ENCODE data around the gene NADSYN1.

NADSYN1 gene

DNA sequence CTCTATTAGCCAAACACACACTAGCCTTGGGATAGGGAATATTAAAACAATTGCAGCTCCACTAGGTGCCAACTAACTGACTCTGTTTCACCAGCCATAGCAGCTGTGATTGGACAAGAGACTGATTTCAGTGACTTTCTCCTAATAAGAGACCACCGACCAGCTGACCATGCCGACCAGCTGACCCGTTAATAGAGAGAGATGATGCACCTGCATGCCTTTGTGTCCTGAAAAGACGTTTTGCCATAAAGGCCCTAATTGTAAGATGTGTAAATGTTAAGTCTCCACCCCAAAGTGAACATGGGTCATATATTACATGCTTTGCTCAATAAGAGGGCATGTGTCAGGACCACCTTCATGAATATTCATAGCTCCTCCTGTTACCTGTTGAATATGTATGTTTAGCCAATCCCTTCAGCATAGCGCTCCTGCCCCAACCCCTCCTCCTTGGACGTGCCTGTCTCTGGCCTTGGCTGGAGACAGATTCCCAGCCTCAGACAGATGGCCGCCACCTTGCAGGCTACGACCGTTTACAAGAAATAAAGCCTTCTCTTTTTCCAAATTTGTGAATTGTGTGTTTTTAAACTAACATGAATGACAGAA, 1.3 kb upstream of the NADSYN1 start:
- DNase-seq (ENCODE audit: low read depth, low spot score) = no peak

DNA sequence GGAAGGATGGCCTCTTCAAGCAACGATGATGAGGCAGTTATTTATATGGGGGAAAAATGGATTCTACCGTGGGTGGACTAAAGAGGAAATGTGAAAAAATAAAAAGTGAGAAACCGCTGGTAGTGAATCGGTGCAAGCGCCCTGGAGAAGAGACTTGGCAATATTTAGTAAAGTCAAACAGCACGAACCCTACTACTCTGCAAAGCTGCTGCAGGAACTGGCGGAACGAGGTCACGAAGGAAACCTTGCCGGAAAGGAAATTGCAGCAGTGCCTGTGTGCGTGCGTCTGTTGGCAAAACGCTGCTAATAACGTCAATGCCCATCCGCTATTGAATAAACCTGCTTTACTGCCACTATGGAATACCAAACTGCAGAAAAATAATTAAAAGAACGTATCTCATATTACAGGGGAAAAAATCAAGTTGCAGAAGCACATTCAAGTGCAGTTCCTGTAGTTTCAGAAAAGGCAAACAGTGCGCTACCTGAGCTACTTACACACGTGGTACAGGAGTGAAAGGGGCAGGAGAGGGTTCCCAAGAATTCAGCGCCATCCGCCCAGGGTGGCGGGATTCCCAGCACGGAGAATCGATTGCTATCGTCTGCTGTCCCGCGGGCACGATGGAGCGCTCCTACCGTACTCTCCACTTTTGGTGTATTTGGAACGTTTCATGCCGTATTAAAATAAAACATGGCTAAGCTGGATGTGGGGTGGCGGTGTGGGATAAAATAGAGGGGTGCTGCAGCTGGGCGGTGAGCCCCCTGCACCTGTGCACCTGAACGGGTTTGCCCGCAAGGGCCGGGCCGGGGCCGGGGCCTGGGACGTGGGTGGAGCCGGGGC, 585 bp upstream of the NADSYN1 start:
- DNase-seq (ENCODE audit: low read depth, low spot score) = no peak

DNA sequence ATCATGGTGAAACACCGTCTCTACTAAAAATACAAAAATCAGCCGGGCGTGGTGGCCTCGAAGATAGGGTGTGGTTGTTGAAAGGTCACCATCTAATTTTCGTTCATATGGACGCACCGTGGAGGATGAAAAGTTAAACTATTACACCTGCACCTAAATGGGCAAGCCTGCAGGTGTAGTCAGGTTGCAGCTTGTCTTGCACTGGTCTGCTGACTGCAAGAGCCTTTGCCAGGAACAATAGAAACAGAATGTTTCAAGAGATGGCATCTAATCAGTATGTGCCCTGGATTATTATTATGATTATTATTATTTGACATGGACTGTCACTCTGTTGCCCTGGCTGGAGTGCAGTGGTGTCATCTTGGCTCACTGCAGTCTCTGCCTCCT, 908 bp downstream of the NADSYN1 start:
- DNase-seq (ENCODE audit: low read depth, low spot score) = no peak

DNA sequence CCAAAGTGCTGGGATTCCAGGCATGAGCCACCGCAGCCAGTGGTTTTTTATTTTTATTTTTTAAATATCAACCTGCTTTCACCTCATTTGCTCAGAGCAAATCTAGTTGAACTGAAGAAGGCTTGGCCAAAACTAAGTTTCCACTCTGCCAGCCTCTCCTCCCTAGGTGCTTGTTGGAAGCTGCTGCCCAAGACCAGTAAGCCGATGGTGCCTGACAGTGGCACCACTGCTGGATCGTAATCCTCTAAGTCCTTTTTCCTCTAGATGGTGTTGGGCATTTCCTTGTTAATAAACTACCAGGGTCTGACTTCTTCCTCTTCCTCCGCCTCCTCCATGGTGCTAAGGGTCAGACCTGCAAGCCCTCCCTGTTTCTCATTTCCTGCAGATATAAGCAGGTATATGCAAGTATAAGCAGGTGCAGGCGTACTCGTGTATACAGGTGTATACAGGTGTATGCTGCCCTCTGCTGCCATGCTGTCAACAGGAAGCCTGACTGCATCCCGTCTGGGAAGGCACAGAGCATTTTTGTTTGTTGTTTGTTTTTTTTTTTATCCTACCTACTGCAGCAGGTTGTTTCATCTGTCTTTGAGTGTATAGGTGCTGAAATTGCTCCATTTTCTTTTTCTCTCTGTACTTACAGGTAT, 1.6 kb downstream of the NADSYN1 start:
- no peak for DNase-seq (ENCODE audit: low read depth, low spot score)

DNA sequence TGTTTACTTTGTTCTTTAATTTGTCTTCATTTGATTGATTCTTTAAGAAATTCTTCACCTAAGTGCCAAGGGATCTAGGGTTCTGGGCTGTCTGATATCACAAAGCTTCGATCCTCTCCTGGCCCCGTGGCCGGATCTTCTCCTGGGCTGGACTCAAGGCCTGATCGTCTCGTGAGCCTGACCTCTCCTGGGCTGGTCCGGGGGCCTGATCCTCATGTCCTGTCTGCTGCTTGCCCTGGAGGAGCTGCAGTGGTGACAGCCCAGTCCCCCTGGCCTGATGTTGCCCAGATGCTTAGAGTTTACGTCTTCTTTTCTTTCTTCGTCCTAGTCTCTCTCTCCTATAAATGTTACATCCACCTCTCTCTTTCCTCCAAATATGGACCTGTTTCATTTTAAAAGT, 3.3 kb downstream of the NADSYN1 start:
- DNase-seq (ENCODE audit: low read depth, low spot score) = no peak

DNA sequence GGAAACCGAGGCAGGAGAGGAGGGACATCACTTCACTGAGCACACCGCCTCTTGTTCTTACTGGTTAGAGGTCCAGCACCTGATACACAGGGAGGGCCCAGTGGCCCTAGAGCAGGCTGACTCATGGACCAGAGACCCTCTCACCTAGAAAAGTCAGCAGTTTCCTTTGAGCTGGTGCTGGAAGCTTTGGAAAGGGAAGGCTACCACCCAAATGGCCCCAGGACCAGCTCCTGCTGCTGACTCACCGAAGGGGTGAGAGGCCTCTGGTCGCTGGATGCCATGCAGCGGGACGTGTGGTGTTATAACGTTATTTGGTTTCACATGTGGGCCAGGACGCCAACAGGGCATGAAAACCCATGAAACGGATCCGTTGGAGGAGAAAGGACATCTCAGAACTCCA, 3.8 kb downstream of the NADSYN1 start:
- no peak for DNase-seq (ENCODE audit: low read depth, low spot score)

DNA sequence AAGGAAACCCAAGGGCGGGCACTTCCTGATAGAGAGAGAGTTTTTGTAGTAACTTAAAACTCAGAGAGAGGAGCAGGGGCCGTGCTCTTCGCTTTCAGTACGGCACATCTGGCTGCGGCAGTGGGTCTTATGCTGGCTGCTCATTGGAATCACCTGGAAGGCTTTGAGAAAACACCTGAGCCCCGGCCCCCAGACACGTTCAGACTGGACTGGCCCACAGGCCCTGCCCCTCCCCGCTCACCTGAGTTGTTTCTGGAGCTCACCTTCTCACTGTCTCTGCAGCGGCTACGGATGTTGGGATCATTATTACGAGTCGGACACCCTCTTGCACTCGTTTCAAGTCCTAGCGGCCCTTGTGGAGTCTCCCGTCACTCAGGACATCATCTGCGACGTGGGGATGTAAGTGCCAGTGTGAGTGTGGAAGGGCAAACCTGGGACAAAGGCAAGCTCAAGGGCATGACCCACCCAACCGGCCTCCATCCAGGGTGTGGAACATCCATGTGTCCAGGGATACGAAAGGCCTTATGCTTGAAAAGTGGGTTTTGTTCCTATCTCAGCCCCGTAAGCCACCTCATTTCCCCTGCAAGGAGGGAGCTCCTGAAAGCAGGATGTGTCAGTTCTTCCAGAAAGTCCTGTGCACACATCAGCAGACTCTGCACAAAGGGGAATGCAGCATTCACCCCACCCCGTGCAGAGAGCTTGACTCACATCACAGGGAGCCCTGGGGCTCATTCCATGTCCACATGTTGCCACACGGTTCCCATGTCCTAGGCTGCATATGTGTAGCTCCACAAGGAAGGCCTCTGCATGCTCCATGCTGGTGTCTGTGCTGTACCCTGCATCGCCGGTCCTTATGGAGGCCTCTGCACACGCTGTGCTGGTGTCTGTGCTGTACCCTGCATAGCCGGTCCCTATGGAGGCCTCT, 5.4 kb downstream of the NADSYN1 start:
- no peak for DNase-seq (ENCODE audit: low read depth, low spot score)

DNA sequence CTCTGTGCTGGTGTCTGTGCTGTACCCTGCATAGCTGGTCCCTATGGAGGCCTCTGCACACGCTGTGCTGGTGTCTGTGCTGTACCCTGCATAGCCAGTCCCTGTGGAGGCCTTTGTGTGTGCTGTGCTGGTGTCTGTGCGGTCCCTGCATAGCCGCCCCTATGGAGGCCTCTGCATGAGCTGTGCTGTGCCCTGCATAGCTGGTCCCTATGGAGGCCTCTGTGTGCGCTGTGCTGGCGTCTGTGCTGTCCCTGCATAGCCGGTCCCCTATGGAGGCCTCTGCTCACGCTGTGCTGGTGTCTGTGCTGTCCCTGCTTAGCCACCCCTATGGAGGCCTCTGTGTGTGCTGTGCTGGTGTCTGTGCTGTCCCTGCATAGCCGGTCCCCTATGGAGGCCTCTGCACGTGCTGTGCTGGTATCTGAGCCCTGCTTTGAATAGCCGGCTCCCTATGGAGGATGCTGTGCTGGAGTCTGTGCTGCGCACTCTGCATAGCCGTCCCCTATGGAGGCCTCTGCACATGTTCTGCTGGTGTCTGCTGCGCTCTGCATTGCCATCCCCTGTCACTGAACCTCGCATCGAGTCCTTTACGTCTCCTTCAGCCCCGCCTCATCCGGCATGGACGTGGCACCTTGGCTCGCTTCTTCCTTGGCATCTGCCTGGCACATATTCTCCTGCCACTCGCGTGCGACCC, 6.2 kb downstream of the NADSYN1 start:
- DNase-seq (ENCODE audit: low read depth, low spot score) = no peak

DNA sequence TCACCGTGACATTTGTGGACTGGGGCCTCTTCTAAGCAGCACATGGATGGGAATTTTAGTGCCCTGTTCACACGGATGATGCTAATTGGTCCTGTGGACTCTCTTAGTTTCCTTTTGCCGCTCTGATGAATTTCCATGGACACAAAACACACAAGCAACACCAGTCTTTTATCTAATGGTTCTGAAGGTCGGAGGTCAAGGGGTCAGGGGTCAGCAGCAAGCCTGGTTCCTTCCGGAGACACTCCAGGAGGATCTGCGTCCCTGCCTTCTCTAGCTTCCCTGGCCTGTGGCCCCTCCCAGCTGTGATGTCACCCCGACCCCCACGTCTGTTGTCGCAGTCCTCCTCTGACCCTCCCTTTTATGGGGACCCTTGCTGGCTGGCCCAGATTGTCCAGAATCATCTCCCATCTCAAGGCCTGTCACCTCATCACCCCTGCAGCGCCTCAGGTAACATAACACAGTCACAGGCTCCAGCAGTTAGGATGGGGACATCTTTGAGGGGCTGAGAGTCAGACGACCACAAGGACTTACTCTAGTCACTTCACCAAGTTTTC, 6.8 kb downstream of the NADSYN1 start:
- DNase-seq (ENCODE audit: low read depth, low spot score) = no peak

DNA sequence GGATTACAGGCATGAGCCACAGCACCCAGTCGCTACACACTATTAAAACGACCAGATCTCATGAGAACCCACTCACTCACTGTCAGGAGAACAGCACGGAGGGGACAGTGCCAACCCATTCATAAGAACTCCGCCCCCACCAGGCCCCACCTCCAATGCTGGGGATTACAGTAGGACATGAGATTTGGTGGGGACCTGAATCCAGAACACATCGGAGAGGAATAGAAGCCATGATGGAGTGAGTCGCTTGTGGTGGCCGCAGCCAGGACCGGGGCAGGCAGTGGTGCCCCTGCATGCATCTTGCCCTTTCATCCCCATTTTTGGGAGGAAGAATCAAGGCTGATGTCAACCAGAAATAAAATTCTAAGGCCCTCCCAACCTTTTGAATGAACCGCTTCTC, 8.7 kb downstream of the NADSYN1 start:
- DNase-seq (ENCODE audit: low read depth, low spot score) = no peak

DNA sequence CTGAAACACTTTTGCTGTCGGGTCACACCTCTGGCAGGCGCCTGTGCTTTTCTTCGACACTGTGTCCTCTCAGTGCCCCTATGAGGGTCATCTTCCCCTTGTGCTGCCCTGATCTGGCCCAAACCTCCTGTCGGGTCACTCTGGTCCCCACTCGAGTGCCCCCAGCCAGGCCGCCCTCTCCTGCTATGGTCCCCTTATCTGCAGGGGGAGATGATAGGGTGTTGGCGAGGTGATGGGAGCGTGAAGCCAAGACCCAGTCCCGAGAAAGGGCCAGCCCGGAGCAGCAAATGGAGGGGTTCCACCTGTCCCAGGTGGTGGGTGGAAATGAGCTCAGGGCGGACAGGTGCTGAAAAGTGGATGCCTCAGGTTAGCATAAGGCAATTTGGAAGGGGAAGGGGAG, 9.7 kb downstream of the NADSYN1 start:
- DNase-seq (ENCODE audit: low read depth, low spot score) = no peak

DNA sequence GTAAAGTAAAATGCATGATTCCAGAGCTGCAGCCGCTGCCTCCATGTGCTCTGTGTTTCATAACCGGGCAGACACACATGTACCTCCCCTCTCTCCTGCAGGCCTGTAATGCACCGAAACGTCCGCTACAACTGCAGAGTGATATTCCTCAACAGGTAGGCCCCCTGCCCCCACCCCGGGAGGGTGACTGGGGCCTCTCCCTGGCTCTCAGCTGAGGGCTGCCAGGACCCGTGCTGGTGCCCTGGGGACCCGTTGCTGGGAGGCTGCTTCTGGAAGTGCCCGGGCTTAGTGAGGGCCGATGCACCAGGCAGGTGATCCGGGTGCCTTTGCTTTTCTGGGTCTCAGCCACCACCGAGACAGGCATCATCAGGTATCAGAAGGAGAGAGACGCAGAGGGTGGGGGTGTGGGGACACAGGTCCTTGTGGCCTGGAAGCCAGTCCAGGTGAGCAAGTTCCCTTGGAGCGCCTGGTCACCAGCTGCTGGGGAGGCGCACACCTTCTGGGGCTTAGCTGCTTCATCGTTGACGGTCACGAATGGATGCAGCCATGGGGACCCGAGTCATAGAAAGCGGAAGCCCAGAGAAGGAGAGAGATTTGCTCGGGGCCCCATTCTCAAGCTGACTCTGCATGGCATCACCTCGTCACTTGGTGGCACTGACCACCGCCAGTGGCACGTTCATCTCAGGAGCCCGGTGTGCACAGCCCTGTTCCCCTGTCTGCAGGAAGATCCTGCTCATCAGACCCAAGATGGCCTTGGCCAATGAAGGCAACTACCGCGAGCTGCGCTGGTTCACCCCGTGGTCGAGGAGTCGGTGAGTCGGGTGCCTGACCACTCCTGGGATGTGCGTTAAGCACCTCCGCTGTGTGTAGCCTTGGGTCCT, 10.6 kb downstream of the NADSYN1 start:
- no peak for DNase-seq (ENCODE audit: low read depth, low spot score)

DNA sequence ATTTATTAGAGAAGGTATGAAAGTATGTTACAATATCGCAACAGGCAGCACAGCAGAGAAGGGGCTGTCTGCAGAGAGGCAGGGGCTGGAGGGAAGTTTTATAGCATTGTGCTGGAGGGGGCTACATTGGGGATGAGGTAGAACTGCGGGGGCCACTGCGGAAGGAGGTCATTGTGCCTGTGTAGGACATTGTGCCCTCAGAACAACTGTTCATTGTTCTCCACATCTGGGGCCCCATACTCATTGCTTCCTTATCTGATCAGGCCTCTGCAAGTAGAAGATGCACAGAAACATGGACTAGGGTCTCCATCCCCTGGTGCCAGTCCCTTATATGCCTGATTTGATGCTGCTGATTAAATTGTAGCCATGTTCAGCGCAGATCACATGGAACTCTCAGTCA, 12.1 kb downstream of the NADSYN1 start:
- no peak for DNase-seq (ENCODE audit: low read depth, low spot score)

DNA sequence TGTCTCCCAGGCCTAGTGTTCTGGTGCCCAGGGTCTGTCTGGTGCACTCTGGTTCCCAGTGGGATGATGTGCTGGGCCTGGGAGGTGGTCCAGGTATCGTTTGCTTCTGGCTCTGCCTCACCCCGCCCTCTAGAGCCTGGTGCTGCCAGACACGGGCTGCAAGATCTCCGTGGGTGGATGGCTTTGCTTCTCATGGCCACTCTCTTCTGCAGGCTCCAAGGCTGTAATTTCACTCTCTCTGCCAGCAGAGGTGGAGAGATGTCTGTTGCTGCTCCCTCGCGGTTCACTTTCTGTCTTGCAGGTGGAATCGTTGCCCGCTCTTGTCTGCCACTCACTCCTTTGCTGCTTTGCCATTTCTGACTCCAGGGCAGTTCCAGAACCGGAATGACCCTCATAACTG, 13.4 kb downstream of the NADSYN1 start:
- DNase-seq (ENCODE audit: low read depth, low spot score) = no peak

DNA sequence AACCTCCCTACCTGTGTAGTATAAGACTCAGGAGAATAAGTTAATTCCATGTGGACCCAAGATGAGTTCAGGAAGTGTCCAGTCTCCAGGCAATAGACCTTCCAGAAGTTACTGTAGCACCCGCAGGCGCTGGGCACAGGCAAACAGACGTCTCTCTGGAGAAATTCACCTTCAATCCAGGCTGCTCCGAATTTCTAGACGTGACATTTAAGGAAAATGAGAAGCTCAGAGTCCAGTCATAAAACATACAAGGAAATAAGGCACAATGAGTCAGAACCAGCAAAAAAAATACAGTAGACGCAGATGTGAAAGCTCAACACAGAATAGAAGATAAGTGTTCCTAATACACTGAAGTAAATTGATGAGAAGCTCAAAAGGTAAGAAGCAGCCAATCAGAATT, 14.2 kb downstream of the NADSYN1 start:
- DNase-seq (ENCODE audit: low read depth, low spot score) = no peak

DNA sequence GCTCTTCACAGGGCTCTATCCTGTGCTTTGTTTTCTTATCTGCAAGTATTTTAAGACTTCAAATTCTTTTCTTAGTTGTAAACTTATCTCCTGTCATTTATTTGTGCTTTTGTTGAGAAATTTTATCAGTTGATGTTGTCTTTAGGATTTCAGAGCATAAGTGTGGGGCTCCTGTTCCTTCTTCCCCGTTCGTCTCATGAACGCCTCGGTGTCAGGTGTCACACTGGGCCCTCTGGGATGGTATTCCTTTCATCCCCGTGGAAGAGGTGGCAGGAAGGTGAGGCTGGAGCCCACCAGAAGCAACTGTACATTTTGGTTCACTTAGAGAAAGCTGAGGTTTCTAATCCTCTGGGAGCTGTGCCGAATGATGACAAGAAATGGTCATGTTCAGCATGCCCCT, 17.9 kb downstream of the NADSYN1 start:
- no peak for DNase-seq (ENCODE audit: low read depth, low spot score)

DNA sequence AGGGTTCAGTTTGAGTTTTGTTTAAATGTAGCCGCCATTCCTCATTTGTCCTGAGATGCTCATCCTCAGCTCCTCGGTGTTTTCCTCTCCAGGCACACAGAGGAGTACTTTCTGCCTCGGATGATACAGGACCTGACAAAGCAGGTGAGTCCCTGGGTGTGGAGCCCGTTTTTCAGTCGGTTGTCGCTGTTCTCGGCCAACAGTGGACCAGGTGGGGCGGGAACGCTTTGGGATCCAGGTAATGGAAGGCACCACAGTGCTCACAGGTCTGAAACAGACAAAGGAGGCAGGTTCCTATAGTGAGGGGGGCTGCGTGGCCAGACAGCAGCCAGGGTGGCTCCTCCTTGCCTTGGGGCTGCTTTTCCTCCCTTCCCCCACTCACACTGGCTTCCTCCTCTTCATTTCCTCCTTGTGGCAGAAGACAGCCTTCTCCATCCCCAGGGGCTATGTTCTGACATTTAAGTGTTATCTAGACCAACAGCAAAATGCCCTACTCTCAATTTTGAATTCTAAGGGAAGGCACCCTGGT, 19.4 kb downstream of the NADSYN1 start:
- DNase-seq (ENCODE audit: low read depth, low spot score) = no peak

DNA sequence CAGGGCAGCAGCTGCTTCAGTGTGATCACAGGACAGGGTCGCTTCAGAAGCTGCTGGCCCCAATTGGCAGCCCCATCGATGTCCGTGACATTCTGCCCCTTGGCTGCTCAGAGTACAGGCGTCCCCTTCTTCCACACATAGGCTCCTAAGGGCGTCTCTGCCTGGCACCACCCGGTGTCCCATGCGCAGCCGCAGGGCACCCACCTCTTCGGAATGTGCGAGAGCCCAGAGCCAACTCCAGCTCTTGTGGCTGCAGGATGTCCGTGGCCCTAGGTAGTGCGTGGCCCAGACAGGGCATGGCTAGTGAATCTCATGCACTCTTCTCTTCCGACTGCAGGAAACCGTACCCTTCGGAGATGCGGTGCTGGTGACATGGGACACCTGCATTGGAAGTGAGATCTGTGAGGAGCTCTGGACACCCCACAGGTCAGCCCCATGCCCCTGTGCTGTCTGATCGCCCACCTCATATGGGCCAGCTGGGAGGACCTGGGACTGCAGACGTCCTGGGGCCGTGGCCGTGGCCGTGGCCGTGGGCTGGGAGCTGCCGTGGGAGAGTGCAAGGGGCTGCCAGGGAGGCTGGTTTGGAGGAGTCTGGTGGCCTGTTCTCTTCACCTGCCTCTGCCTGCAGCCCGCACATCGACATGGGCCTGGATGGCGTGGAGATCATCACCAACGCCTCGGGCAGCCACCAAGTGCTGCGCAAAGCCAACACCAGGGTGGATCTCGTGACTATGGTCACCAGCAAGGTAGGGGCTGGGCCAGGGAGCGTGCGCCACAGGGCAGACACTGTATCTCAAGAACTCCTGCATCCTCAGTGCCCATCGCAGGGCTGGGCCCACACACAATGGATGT, 20.2 kb downstream of the NADSYN1 start:
- DNase-seq (ENCODE audit: low read depth, low spot score) = no peak

DNA sequence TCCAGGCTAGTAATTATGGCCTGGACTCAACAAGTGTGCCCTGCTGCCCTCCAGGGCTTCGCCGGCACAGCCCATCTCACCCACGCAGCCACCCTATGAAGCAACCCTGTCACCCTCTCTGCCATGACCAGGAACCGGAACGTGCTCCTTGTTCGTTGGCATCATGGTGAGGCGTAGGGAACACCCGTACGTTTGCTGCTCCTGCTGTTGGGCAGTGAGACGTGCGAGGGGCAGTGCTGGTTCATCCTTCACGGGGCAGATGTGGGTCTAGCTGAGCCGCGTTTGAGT, 20.7 kb downstream of the NADSYN1 start:
- DNase-seq (ENCODE audit: low read depth, low spot score) = no peak

Data from iPS DF 19.7 (cell line).